ENCODE measurements around the gene C11orf97. TPM values are rescaled to one million over a fixed set of nuclear protein-coding genes. Genes with fewer than 3 reads are reported as not detected.

The C11orf97 gene
- total RNA-seq, 1 donor from 2014 or later, result not detected

- TF ChIP-seq CTCF (IDR thresholded peaks at IDR 0.05; ENCODE audit: insufficient read depth, low read depth, low read length) (no peak), EZH2 (IDR thresholded peaks at IDR 0.05; ENCODE audit: insufficient read depth, low read length) (no peak)
- FAIRE-seq (no peak), DNase-seq (ENCODE audit: low read depth) (no peak)
- Histone ChIP-seq H2AFZ (ENCODE audit: low read depth, low read length) (peak overlapping the region; percentile 82), H3K36me3 (ENCODE audit: insufficient read depth, low read length) (peaks cover 18% of the 10 kb centered on the region), H3K79me2 (ENCODE audit: insufficient read depth, low read length) (peaks cover 37% of the 10 kb centered on the region), H3K9me3 (ENCODE audit: insufficient read depth, low read depth, low read length) (no peaks in the 10 kb centered on the region), H3K4me2 (ENCODE audit: low read length) (peak overlapping the region; percentile 90), H3K27me3 (ENCODE audit: insufficient read depth, low read length) (no peaks in the 10 kb centered on the region), H4K20me1 (ENCODE audit: insufficient read depth, low read length) (no peaks in the 10 kb centered on the region), H3K9ac (ENCODE audit: low read length) (peak overlapping the region; percentile 89), H3K27ac (ENCODE audit: low read depth, low read length) (peak overlapping the region; percentile 82), H3K4me3 (ENCODE audit: insufficient read depth, low read depth, low read length) (peak overlapping the region; percentile 89), H3K4me1 (ENCODE audit: insufficient read depth, low read length) (peaks cover 5% of the 10 kb centered on the region)
- Mint-ChIP-seq H3K4me1 (ENCODE audit: low read depth, unreplicated experiment) (peaks cover 16% of the 10 kb centered on the region), H3K27ac (ENCODE audit: unreplicated experiment) (peak overlapping the region; percentile 96), H3K36me3 (ENCODE audit: low read depth, unreplicated experiment) (peaks cover 5% of the 10 kb centered on the region), H3K4me3 (ENCODE audit: unreplicated experiment) (peak overlapping the region; percentile 94), H3K9me3 (ENCODE audit: unreplicated experiment) (no peaks in the 10 kb centered on the region), H3K27me3 (ENCODE audit: low read depth, unreplicated experiment) (no peaks in the 10 kb centered on the region)
These were observed 18.1 kb upstream of the C11orf97 start for GRCh38 chr11:94494126-94494680.

GRCh38 chr11:94500181-94500580 lies 12.1 kb upstream of the C11orf97 start:
- H3K36me3 Mint-ChIP-seq (ENCODE audit: low read depth, unreplicated experiment), result peaks cover 3% of the 10 kb centered on the region
- H3K9me3 Mint-ChIP-seq (ENCODE audit: unreplicated experiment), result no peaks in the 10 kb centered on the region
- no peak overlapping the region for H3K27ac ChIP-seq (ENCODE audit: low read depth, low read length)
- TF ChIP-seq CTCF (IDR thresholded peaks at IDR 0.05; ENCODE audit: insufficient read depth, low read depth, low read length) (no peak), EZH2 (IDR thresholded peaks at IDR 0.05; ENCODE audit: insufficient read depth, low read length) (no peak)
- H3K27me3 Mint-ChIP-seq (ENCODE audit: low read depth, unreplicated experiment), result no peaks in the 10 kb centered on the region
- H4K20me1 ChIP-seq (ENCODE audit: insufficient read depth, low read length), result no peaks in the 10 kb centered on the region
- no peaks in the 10 kb centered on the region for H3K9me3 ChIP-seq (ENCODE audit: insufficient read depth, low read depth, low read length)
- H3K4me3 ChIP-seq (ENCODE audit: insufficient read depth, low read depth, low read length), result no peak overlapping the region
- no peak overlapping the region for H2AFZ ChIP-seq (ENCODE audit: low read depth, low read length)
- H3K4me3 Mint-ChIP-seq (ENCODE audit: unreplicated experiment), result no peak overlapping the region
- peaks cover 12% of the 10 kb centered on the region for H3K36me3 ChIP-seq (ENCODE audit: insufficient read depth, low read length)
- H3K79me2 ChIP-seq (ENCODE audit: insufficient read depth, low read length), result peaks cover 5% of the 10 kb centered on the region
- no peak for DNase-seq (ENCODE audit: low read depth)
- H3K9ac ChIP-seq (ENCODE audit: low read length), result no peak overlapping the region
- FAIRE-seq, result peak; percentile 63
- H3K4me1 Mint-ChIP-seq (ENCODE audit: low read depth, unreplicated experiment), result peaks cover 6% of the 10 kb centered on the region
- H3K27ac Mint-ChIP-seq (ENCODE audit: unreplicated experiment), result no peak overlapping the region
- no peaks in the 10 kb centered on the region for H3K4me1 ChIP-seq (ENCODE audit: insufficient read depth, low read length)
- no peak overlapping the region for H3K4me2 ChIP-seq (ENCODE audit: low read length)
- no peaks in the 10 kb centered on the region for H3K27me3 ChIP-seq (ENCODE audit: insufficient read depth, low read length)

GRCh38 chr11:94501522-94501921 lies 10.7 kb upstream of the C11orf97 start:
- DNase-seq (ENCODE audit: low read depth) (no peak), FAIRE-seq (no peak)
- Mint-ChIP-seq H3K4me1 (ENCODE audit: low read depth, unreplicated experiment) (no peaks in the 10 kb centered on the region), H3K27ac (ENCODE audit: unreplicated experiment) (no peak overlapping the region), H3K36me3 (ENCODE audit: low read depth, unreplicated experiment) (peaks cover 3% of the 10 kb centered on the region), H3K27me3 (ENCODE audit: low read depth, unreplicated experiment) (no peaks in the 10 kb centered on the region), H3K4me3 (ENCODE audit: unreplicated experiment) (no peak overlapping the region), H3K9me3 (ENCODE audit: unreplicated experiment) (no peaks in the 10 kb centered on the region)
- Histone ChIP-seq H3K4me2 (ENCODE audit: low read length) (no peak overlapping the region), H3K27me3 (ENCODE audit: insufficient read depth, low read length) (no peaks in the 10 kb centered on the region), H3K27ac (ENCODE audit: low read depth, low read length) (no peak overlapping the region), H4K20me1 (ENCODE audit: insufficient read depth, low read length) (no peaks in the 10 kb centered on the region), H3K9ac (ENCODE audit: low read length) (no peak overlapping the region), H3K4me3 (ENCODE audit: insufficient read depth, low read depth, low read length) (no peak overlapping the region), H3K4me1 (ENCODE audit: insufficient read depth, low read length) (no peaks in the 10 kb centered on the region), H3K79me2 (ENCODE audit: insufficient read depth, low read length) (no peaks in the 10 kb centered on the region), H3K9me3 (ENCODE audit: insufficient read depth, low read depth, low read length) (no peaks in the 10 kb centered on the region), H2AFZ (ENCODE audit: low read depth, low read length) (no peak overlapping the region), H3K36me3 (ENCODE audit: insufficient read depth, low read length) (peaks cover 12% of the 10 kb centered on the region)
- no peak for TF ChIP-seq EZH2 (IDR thresholded peaks at IDR 0.05; ENCODE audit: insufficient read depth, low read length)
- no peak for TF ChIP-seq CTCF (IDR thresholded peaks at IDR 0.05; ENCODE audit: insufficient read depth, low read depth, low read length)

Data from astrocyte (in vitro differentiated cells and primary cell).